Right atrium auricular region (tissue), 2 donors: ENCODE results near the gene C6orf62. TPM values are rescaled to one million over a fixed set of nuclear protein-coding genes. Genes with fewer than 3 reads are reported as not detected.

Experiments used
- DNase-seq: peaks from one replicate; pipeline ENCODE4 v3.0.0-alpha.2; 2019; ENCODE audit warnings: low spot score
- H3K27ac ChIP-seq, 2 donors: fragments of 200-600 bp; sonication (generic); 1 replicate in 1 of 2; 2 replicates in 1 of 2; pipeline ENCODE4 v1.5.1; 2016 to 2019
- H3K27me3 ChIP-seq, 2 donors: fragments of 200-600 bp; sonication (generic); one replicate each; pipeline versions ENCODE4 v1.5.1 to v1.6.0; 2017 to 2019
- H3K36me3 ChIP-seq: fragments of 200-600 bp; sonication (generic); one replicate; pipeline ENCODE4 v1.5.1; 2016
- H3K4me1 ChIP-seq, 2 donors: fragments of 200-600 bp; sonication (generic); one replicate each; pipeline versions ENCODE4 v1.5.1 to v1.6.0; 2017 to 2019
- H3K4me3 ChIP-seq, 2 donors: fragments of 200-600 bp; sonication (generic); 1 replicate in 1 of 2; 2 replicates in 1 of 2; pipeline ENCODE4 v1.5.1; 2017 to 2019; ENCODE audit warnings: mild to moderate bottlenecking in 1 of 2, moderate library complexity in 1 of 2
- H3K9me3 ChIP-seq, 2 donors: fragments of 200-600 bp; sonication (generic); one replicate each; pipeline ENCODE4 v1.5.1; 2019
- CTCF ChIP-seq, 2 donors: fragments of 200-600 bp; sonication (generic); IDR thresholded peaks; one replicate each; pipeline ENCODE4 v1.5.1; 2019; ENCODE audit warnings: antibody characterized with exemption in 2 of 2
- total RNA-seq, 2 donors: library from RNA; depleted of rRNA; stranded (reverse); fragments of >200 nt; gene quantifications; one replicate each; pipeline ENCODE4 v1.1.0, GENCODE V29; 2016

Gene C6orf62
- total RNA-seq, 2 donors from 2014 or later = 24.0 to 47.4 TPM

DNA sequence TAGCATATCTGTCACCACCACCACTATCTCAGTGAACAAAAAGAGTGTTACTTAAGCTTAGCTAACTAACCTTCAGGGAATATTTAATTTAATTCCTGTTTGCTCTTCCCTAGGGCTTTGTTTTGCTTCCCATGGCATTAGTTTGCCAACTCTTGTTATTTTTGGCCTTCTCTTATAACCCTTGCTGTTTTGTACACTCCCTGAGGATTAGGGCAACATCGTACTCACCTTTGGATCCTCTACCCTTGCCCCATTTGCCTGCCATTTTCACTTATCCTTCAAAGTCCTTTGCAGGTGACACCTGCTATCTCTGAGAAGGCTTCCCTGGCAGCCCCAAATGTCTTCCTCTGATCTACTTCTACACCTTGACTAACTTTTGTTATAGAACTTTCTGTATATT, 28.4 kb downstream of the C6orf62 start:
- H3K4me1 ChIP-seq = peaks cover 0 to 20% of the 10 kb centered on the region in 2 donors
- no peak overlapping the region for H3K27ac ChIP-seq
- TF ChIP-seq CTCF (IDR thresholded peaks at IDR 0.05) = no peak
- no peak overlapping the region for H3K4me3 ChIP-seq
- no peaks in the 10 kb centered on the region for H3K9me3 ChIP-seq
- no peaks in the 10 kb centered on the region for H3K36me3 ChIP-seq
- DNase-seq = no peak
- H3K27me3 ChIP-seq = no peaks in the 10 kb centered on the region

DNA sequence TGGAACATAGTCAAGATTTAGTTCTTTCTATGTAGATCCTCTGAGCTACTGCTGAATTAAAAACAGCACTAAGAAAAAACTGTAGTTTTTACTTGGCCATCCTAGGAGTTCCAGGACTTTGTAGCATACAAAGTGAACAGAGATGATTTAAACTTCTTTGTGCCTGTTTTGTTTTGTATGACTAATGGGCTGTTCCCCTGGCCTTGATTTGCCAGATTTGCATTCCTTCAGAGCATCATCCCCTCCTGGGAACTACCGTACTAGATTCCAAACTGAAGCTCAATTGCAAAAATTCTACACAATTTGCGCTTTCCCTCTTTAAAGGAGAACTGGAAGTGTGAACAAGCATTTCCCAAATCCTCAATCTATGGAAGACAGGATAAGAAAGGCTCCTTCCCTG, 29.0 kb downstream of the C6orf62 start:
- no peak for DNase-seq

GRCh38 chr6:24686946-24687345, 32.0 kb downstream of the C6orf62 start:
- Histone ChIP-seq H3K9me3 (no peaks in the 10 kb centered on the region), H3K27me3 (no peaks in the 10 kb centered on the region), H3K27ac (no peak overlapping the region), H3K4me3 (no peak overlapping the region), H3K36me3 (no peaks in the 10 kb centered on the region), H3K4me1 (peaks cover 0 to 12% of the 10 kb centered on the region in 2 donors)
- DNase-seq = no peak
- TF ChIP-seq CTCF (IDR thresholded peaks at IDR 0.05) = no peak

More for the DNA sequence above, 29.0 kb downstream of the C6orf62 start:
- H3K27me3 ChIP-seq = no peaks in the 10 kb centered on the region
- no peak overlapping the region for H3K4me3 ChIP-seq
- H3K36me3 ChIP-seq = no peaks in the 10 kb centered on the region
- no peak for TF ChIP-seq CTCF (IDR thresholded peaks at IDR 0.05)
- H3K4me1 ChIP-seq = peaks cover 0 to 20% of the 10 kb centered on the region in 2 donors
- H3K9me3 ChIP-seq = no peaks in the 10 kb centered on the region
- H3K27ac ChIP-seq = no peak overlapping the region

DNA sequence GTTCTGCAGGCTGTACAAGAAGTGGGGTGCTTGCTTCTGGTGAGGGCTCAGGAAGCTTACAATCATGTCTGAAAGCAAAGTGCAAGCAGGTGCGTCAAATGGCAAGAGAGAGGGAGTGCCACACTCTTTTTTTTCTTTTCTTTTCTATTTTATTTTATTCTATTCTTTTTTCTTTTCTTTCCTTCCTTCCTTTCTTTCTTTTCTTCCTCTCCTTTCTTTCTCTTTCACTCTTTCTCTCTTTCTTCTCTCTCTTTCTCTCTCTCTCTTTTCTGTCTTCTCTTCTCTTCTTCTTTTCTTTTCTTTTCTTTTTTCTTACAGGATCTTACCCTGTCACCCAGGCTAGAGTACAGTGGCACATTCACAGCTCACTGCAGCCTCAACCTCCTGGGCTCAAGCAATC, 32.5 kb downstream of the C6orf62 start:
- no peaks in the 10 kb centered on the region for H3K9me3 ChIP-seq
- H3K4me3 ChIP-seq = no peak overlapping the region
- peaks cover 0 to 7% of the 10 kb centered on the region in 2 donors for H3K4me1 ChIP-seq
- TF ChIP-seq CTCF (IDR thresholded peaks at IDR 0.05) = no peak
- no peaks in the 10 kb centered on the region for H3K27me3 ChIP-seq
- H3K36me3 ChIP-seq = no peaks in the 10 kb centered on the region
- no peak for DNase-seq
- no peak overlapping the region for H3K27ac ChIP-seq

- H3K4me3 ChIP-seq = no peak overlapping the region
- H3K9me3 ChIP-seq = no peaks in the 10 kb centered on the region
- TF ChIP-seq CTCF (IDR thresholded peaks at IDR 0.05) = no peak
- no peak for DNase-seq
- H3K27me3 ChIP-seq = no peaks in the 10 kb centered on the region
- no peaks in the 10 kb centered on the region for H3K36me3 ChIP-seq
- no peak overlapping the region for H3K27ac ChIP-seq
- no peaks in the 10 kb centered on the region for H3K4me1 ChIP-seq
Measured at GRCh38 chr6:24683297-24684296, 35.4 kb downstream of the C6orf62 start.
